Vagina (tissue), 2 donors: ENCODE results near the gene GFER.

ENCODE experiments used
- POLR2A ChIP-seq, 2 donors: fragments of 450-650 bp; IDR thresholded peaks; one replicate each; pipeline ENCODE4 v1.6.1; 2017; ENCODE audit warnings: antibody characterized with exemption in 2 of 2, mild to moderate bottlenecking in 2 of 2, moderate library complexity in 2 of 2
- POLR2AphosphoS5 ChIP-seq, 2 donors: sonication (generic); formaldehyde crosslinking; IDR thresholded peaks; one replicate each; pipeline ENCODE4 v1.9.0; 2017; ENCODE audit warnings: antibody characterized with exemption in 2 of 2, mild to moderate bottlenecking in 2 of 2, low read depth in 1 of 2; ENCODE audit not compliant: insufficient read depth in 1 of 2
- TF ChIP-seq, protein P1 (sequence below), 3 experiments: fragments of 450-650 bp in 2 of 3; fragments of 200-600 bp in 1 of 3; sonication (generic) in 1 of 3; IDR thresholded peaks; one replicate each; pipeline ENCODE4 v1.5.1; 2017 to 2019; ENCODE audit warnings: antibody characterized with exemption in 3 of 3, mild to moderate bottlenecking in 2 of 3, moderate library complexity in 2 of 3

DNA sequence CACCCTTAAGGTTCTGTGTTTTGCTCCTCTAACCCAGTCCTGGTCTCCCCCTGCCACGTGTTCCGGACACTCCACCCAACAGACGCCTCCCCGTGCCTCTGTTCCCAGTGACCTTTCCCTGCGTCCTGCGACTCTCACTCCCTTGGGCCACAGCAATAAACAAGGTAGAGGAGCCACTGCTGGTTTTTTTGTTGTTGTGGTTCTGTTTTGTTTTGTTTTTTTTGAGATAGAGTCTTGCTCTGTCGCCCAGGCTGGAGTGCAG is 31.9 kb downstream of the GFER start:
- TF ChIP-seq, protein P1, sequence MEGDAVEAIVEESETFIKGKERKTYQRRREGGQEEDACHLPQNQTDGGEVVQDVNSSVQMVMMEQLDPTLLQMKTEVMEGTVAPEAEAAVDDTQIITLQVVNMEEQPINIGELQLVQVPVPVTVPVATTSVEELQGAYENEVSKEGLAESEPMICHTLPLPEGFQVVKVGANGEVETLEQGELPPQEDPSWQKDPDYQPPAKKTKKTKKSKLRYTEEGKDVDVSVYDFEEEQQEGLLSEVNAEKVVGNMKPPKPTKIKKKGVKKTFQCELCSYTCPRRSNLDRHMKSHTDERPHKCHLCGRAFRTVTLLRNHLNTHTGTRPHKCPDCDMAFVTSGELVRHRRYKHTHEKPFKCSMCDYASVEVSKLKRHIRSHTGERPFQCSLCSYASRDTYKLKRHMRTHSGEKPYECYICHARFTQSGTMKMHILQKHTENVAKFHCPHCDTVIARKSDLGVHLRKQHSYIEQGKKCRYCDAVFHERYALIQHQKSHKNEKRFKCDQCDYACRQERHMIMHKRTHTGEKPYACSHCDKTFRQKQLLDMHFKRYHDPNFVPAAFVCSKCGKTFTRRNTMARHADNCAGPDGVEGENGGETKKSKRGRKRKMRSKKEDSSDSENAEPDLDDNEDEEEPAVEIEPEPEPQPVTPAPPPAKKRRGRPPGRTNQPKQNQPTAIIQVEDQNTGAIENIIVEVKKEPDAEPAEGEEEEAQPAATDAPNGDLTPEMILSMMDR (IDR thresholded peaks at IDR 0.05), result no peak
- TF ChIP-seq POLR2AphosphoS5 (IDR thresholded peaks at IDR 0.05; ENCODE audit: insufficient read depth in 1 of 2, low read depth in 1 of 2) (no peak), POLR2A (IDR thresholded peaks at IDR 0.05) (no peak)
